Sigmoid colon (tissue), 4 donors: ENCODE measurements around the gene ATP6V0D1.

Experiments used
- CTCF ChIP-seq, 4 experiments: fragments of 450-650 bp in 3 of 4; fragments of 200-600 bp in 1 of 4; IDR thresholded peaks; one replicate each; pipeline ENCODE4 v1.5.1; 2016 to 2019; ENCODE audit warnings: antibody characterized with exemption in 4 of 4, mild to moderate bottlenecking in 3 of 4, moderate library complexity in 2 of 4
- EP300 ChIP-seq, 4 donors: sonication (generic); formaldehyde crosslinking; IDR thresholded peaks; one replicate each; pipeline ENCODE4 v1.6.1; 2017; ENCODE audit warnings: antibody characterized with exemption in 4 of 4
- POLR2A ChIP-seq, 2 donors: fragments of 450-650 bp; IDR thresholded peaks; one replicate each; pipeline ENCODE4 v1.6.1; 2016; ENCODE audit warnings: antibody characterized with exemption in 2 of 2, mild to moderate bottlenecking in 2 of 2, moderate library complexity in 2 of 2
- POLR2AphosphoS5 ChIP-seq, 4 donors: sonication (generic); formaldehyde crosslinking; IDR thresholded peaks; one replicate each; pipeline ENCODE4 v1.6.1; 2017; ENCODE audit warnings: antibody characterized with exemption in 4 of 4

DNA sequence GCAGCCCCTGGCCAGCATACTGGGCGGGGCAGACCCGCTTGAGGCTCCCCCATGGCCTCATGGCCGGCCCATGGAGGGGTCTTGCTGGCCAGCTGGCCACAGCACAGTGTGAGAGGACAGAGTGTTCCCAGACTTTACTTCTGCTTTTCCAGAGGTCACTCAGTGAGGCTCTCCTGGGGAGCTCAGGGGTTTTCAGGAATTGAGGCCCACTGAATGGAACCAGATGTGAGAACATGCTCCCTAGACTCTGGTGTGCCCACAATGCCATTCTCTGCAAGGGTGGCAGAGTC is 21.2 kb downstream of the ATP6V0D1 start:
- TF ChIP-seq CTCF (IDR thresholded peaks at IDR 0.05) (no peak), POLR2A (IDR thresholded peaks at IDR 0.05) (no peak), EP300 (IDR thresholded peaks at IDR 0.05) (no peak), POLR2AphosphoS5 (IDR thresholded peaks at IDR 0.05) (no peak)
